HepG2 (cell line): Measurements from ENCODE around the gene ACAD11. TPM values are rescaled to one million over a fixed set of nuclear protein-coding genes. Genes with fewer than 3 reads are reported as not detected.

Experiments
- CCDC6 ChIP-seq: sonication (generic); formaldehyde crosslinking; IDR thresholded peaks from 2 replicates; pipeline ENCODE4 v1.8.1; 2022; ENCODE audit warnings: mild to moderate bottlenecking, missing genetic modification reagents, moderate library complexity
- FLYWCH1 ChIP-seq: sonication (generic); formaldehyde crosslinking; IDR thresholded peaks from 2 replicates; pipeline ENCODE4 v1.8.1; 2023; ENCODE audit warnings: mild to moderate bottlenecking, missing genetic modification reagents
- FOXP4 ChIP-seq: sonication (generic); formaldehyde crosslinking; IDR thresholded peaks from 2 replicates; pipeline ENCODE4 v1.4.0; 2020; ENCODE audit warnings: missing genetic modification reagents
- GATA4 ChIP-seq: sonication (generic); IDR thresholded peaks from 2 replicates; pipeline ENCODE4 v1.6.1; 2016; ENCODE audit warnings: antibody characterized with exemption, low read depth, borderline replicate concordance
- HES4 ChIP-seq: sonication (generic); formaldehyde crosslinking; IDR thresholded peaks from 2 replicates; pipeline ENCODE4 v1.9.0; 2021; ENCODE audit warnings: mild to moderate bottlenecking, missing genetic modification reagents, borderline replicate concordance
- HNF4G ChIP-seq, 2 experiments: sonication (generic) in 1 of 2; formaldehyde crosslinking in 1 of 2; IDR thresholded peaks; 2 replicates each; pipeline versions ENCODE4 v1.4.0 to v1.6.1; 2011 to 2020; ENCODE audit warnings: borderline replicate concordance in 2 of 2, low read depth in 2 of 2, mild to moderate bottlenecking in 2 of 2, low read length in 1 of 2, missing genetic modification reagents in 1 of 2, moderate library complexity in 1 of 2
- KIAA2018 ChIP-seq: sonication (generic); formaldehyde crosslinking; IDR thresholded peaks from 2 replicates; pipeline ENCODE4 v1.5.0; 2020; ENCODE audit warnings: mild to moderate bottlenecking, missing genetic modification reagents, borderline replicate concordance
- KLF11 ChIP-seq: IDR thresholded peaks from 2 replicates; pipeline ENCODE4 v1.6.1; 2016; ENCODE audit warnings: missing compliant biosample characterization
- KLF16 ChIP-seq, 2 experiments: sonication (generic) in 1 of 2; formaldehyde crosslinking in 1 of 2; IDR thresholded peaks; 2 replicates each; pipeline versions ENCODE4 v1.6.1 to v1.8.0; 2016 to 2023; ENCODE audit warnings: missing genetic modification reagents in 2 of 2, missing compliant biosample characterization in 1 of 2
- NFYB ChIP-seq: sonication (generic); formaldehyde crosslinking; IDR thresholded peaks from 2 replicates; pipeline ENCODE4 v1.4.0; 2020; ENCODE audit warnings: missing genetic modification reagents
- SALL2 ChIP-seq: sonication (generic); formaldehyde crosslinking; IDR thresholded peaks from 2 replicates; pipeline ENCODE4 v1.8.1; 2023; ENCODE audit warnings: mild to moderate bottlenecking, missing genetic modification reagents, inconsistent platforms
- WIZ ChIP-seq: sonication (generic); formaldehyde crosslinking; IDR thresholded peaks from 2 replicates; pipeline ENCODE4 v1.5.1; 2020; ENCODE audit warnings: mild to moderate bottlenecking, missing genetic modification reagents
- ZC3H4 ChIP-seq: sonication (generic); formaldehyde crosslinking; IDR thresholded peaks from 2 replicates; pipeline ENCODE4 v1.4.0; 2020; ENCODE audit warnings: missing genetic modification reagents, borderline replicate concordance
- ZEB1 ChIP-seq: IDR thresholded peaks from 2 replicates; pipeline ENCODE4 v1.6.1; 2012; ENCODE audit warnings: mild to moderate bottlenecking, low read depth, inconsistent platforms; ENCODE audit not compliant: insufficient replicate concordance
- ZFP1 ChIP-seq: IDR thresholded peaks from 2 replicates; pipeline ENCODE4 v1.6.1; 2016
- ZNF430 ChIP-seq: sonication (generic); formaldehyde crosslinking; IDR thresholded peaks from 2 replicates; pipeline ENCODE4 v1.9.0; 2021; ENCODE audit warnings: mild to moderate bottlenecking, missing genetic modification reagents
- ZNF572 ChIP-seq: sonication (generic); formaldehyde crosslinking; IDR thresholded peaks from 2 replicates; pipeline ENCODE4 v1.5.1; 2020; ENCODE audit warnings: mild to moderate bottlenecking, missing genetic modification reagents
- polyA plus RNA-seq, 8 experiments: library from polyadenylated mRNA; depleted of rRNA in 3 of 8; stranded (reverse) in 7 of 8; unstranded in 1 of 8; fragments of >200 nt; fragmentation: Illumina TruSeq in 4 of 8; extraction: Trizol in 4 of 8; gene quantifications; 2 replicates each; pipeline versions ENCODE4 v1.2.1 to v1.2.3, GENCODE V29; 2011 to 2016; ENCODE audit warnings: low read depth in 4 of 8, missing spikeins in 1 of 8, mixed read lengths in 1 of 8; ENCODE audit not compliant: insufficient read depth in 1 of 8
- total RNA-seq, 5 experiments: library from RNA; depleted of rRNA; stranded (reverse); fragments of >200 nt; fragmentation: Illumina TruSeq; extraction: Trizol; gene quantifications; 2 replicates each; pipeline ENCODE4 v1.2.3, GENCODE V29; 2016; ENCODE audit warnings: low read depth in 1 of 5
- TF ChIP-seq, protein P1 (sequence below): IDR thresholded peaks from 2 replicates; pipeline ENCODE4 v1.6.1; 2016; ENCODE audit warnings: missing biosample characterization, missing genetic modification reagents, low read depth

ACAD11 gene
- total and polyA plus RNA-seq, 2 of the 13 experiments (the other 11 are each of a cell fraction or from before 2014, with no cell fraction given): 30.6 to 56.9 TPM

DNA sequence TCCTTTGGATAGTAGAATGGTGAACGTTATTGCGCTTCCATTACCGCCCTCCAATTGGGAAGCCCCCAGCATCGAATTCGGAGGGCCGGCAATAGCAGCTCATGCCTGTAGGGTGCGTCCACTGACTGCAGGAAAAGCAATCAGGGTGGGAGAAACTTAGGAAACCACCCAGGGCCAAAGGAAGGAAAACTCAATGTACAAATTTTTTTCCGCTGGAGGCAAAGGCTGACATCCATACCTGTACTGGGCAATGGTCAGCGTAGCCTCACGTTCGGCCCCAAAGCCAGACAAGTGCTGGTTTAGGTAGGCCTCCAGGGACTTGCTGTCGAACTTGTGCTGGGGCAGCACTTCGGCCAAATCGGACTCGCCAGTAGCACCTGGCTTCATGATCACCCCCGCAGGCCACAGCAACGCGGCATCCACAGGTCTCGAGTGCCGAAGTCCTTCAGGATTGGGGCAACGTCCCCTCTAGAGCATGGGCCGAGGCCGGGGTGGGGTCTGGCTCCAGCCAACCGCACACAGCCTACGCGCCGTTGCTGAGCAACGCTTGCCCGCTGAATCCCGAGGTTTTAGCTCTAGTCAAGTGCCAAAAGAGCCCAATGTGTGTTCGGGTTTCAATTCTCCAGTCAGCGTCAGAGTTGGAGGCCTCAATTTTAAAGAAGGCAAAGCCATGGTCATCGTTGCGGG lies at the start of gene ACAD11 (continued):
- TF ChIP-seq FOXP4 (CRISPR knock-in tag): peak; percentile 30
- TF ChIP-seq KLF11 (CRISPR knock-in tag): peak; percentile 2; the same call in 1 of the 2 replicates
- TF ChIP-seq KLF16 (CRISPR knock-in tag; IDR thresholded peaks at IDR 0.05): no peak
- peak; percentile 53; the same call in 1 of the 2 replicates for TF ChIP-seq ZNF430
- peak; percentile 58; the same call in 1 of the 2 replicates for TF ChIP-seq HES4 (CRISPR knock-in tag)
- TF ChIP-seq WIZ (CRISPR knock-in tag): no peak
- TF ChIP-seq ZNF572 (CRISPR knock-in tag): no peak
- no peak for TF ChIP-seq FLYWCH1 (CRISPR knock-in tag)
- TF ChIP-seq NFYB (CRISPR knock-in tag): no peak; the same call in 1 of the 2 replicates
- TF ChIP-seq ZFP1: peak; percentile 61; the same call in 1 of the 2 replicates
- TF ChIP-seq ZEB1: no peak
- TF ChIP-seq KIAA2018: no peak
- peak; percentile 46; the same call in 1 of the 2 replicates for TF ChIP-seq CCDC6
- TF ChIP-seq, protein P1, sequence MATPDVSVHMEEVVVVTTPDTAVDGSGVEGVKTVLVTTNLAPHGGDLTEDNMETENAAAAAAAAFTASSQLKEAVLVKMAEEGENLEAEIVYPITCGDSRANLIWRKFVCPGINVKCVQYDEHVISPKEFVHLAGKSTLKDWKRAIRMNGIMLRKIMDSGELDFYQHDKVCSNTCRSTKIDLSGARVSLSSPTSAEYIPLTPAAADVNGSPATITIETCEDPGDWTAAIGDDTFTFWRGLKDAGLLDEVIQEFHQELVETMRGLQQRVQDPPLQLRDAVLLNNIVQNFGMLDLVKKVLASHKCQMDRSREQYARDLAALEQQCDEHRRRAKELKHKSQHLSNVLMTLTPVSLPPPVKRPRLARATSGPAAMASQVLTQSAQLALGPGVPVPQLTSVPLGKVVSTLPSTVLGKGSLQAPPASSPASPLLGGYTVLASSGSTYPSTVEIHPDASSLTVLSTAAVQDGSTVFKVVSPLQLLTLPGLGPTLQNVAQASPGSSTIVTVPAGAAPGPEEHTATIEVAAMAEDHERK (CRISPR knock-in tag): no peak
- 0 out of 2 replicates have a peak, but pooled peaks have one; percentile 5 for TF ChIP-seq SALL2 (CRISPR knock-in tag)
- TF ChIP-seq ZC3H4 (CRISPR knock-in tag): no peak
- no peak for TF ChIP-seq GATA4
- TF ChIP-seq HNF4G (IDR thresholded peaks at IDR 0.05; ENCODE audit: borderline replicate concordance, low read depth, low read length): peak; percentile 15; the same call in 1 of the 2 replicates
- no peak for TF ChIP-seq HNF4G (CRISPR knock-in tag; IDR thresholded peaks at IDR 0.05; ENCODE audit: borderline replicate concordance, low read depth)
